ENCODE measurements around the gene KRCC1. TPM values are rescaled to one million over a fixed set of nuclear protein-coding genes. Genes with fewer than 3 reads are reported as not detected.
A peak's percentile ranks its signal among the peaks of the same experiment; 100 is the strongest.
"Not testable (repeated sequence)": the region's sequence is repeated elsewhere in the genome, so short reads cannot be mapped to it uniquely, and the experiment has no call there.

Gene KRCC1
- polyA plus RNA-seq, 3 donors from 2014 or later: 31.1 to 36.6 (median 33.1) TPM

GRCh38 chr2:88018077-88018805 lies 37.3 kb downstream of the KRCC1 start:
- peaks cover 19 to 22% of the 10 kb centered on the region in 2 donors for H3K4me1 Mint-ChIP-seq
- not testable (repeated sequence) for H3K27ac Mint-ChIP-seq

GRCh38 chr2:88017780-88018038 lies 37.9 kb downstream of the KRCC1 start:
- not testable (repeated sequence) for H3K27me3 Mint-ChIP-seq (ENCODE audit: low read depth in 3 of 3); H3K9me3 Mint-ChIP-seq; DNase-seq; H3K36me3 Mint-ChIP-seq
- H3K4me3 Mint-ChIP-seq: peak overlapping the region; percentile 97 to 99 (median 99)
- H3K27ac Mint-ChIP-seq: peak overlapping the region in 4 of 6 donors; percentile 62 to 98 (median 77)
- peaks cover 19 to 22% of the 10 kb centered on the region in 2 donors for H3K4me1 Mint-ChIP-seq

More at GRCh38 chr2:88018077-88018805, 37.3 kb downstream of the KRCC1 start:
- DNase-seq; H3K27me3 Mint-ChIP-seq (ENCODE audit: low read depth in 3 of 3); H3K9me3 Mint-ChIP-seq; H3K36me3 Mint-ChIP-seq: not testable (repeated sequence)
- H3K4me3 Mint-ChIP-seq: peak overlapping the region; percentile 97 to 99 (median 99)

- no peak for DNase-seq
- no peaks in the 10 kb centered on the region for H3K9me3 Mint-ChIP-seq
- peaks cover 7 to 9% (median 7%) of the 10 kb centered on the region in 3 donors for H3K27me3 Mint-ChIP-seq (ENCODE audit: low read depth in 3 of 3)
- no peaks in the 10 kb centered on the region for H3K36me3 Mint-ChIP-seq
- H3K27ac Mint-ChIP-seq: peak overlapping the region; percentile 97 to 99 (median 98)
- H3K4me1 Mint-ChIP-seq: peaks cover 19 to 22% of the 10 kb centered on the region in 2 donors
- peak overlapping the region; percentile 97 to 99 (median 99) for H3K4me3 Mint-ChIP-seq
These were observed 38.4 kb downstream of the KRCC1 start for GRCh38 chr2:88016960-88017779.

- Mint-ChIP-seq H3K4me3 (peak within 1 kb of the TSS; percentile 97 to 99 (median 99)), H3K27me3 (ENCODE audit: low read depth in 3 of 3) (peaks cover 7 to 9% (median 7%) of the 10 kb centered on the region in 3 donors), H3K9me3 (no peaks in the 10 kb centered on the region), H3K4me1 (peaks cover 19 to 22% of the 10 kb centered on the region in 2 donors), H3K27ac (peak within 1 kb of the TSS; percentile 97 to 99 (median 98)), H3K36me3 (no peaks in the 10 kb centered on the region)
- peak; percentile 84 to 88 (median 85) for DNase-seq
These were observed 39.3 kb downstream of the KRCC1 start, which contains the start of gene RNU2-63P for GRCh38 chr2:88016086-88016959. RNU2-63P (minus strand) TSS chr2:88016547.

GRCh38 chr2:88011011-88011410 lies 44.6 kb downstream of the KRCC1 start:
- Mint-ChIP-seq H3K36me3 (no peaks in the 10 kb centered on the region), H3K27ac (no peak overlapping the region), H3K9me3 (no peaks in the 10 kb centered on the region), H3K27me3 (ENCODE audit: low read depth in 3 of 3) (peaks cover 0 to 3% (median 2%) of the 10 kb centered on the region in 3 donors), H3K4me3 (no peak overlapping the region), H3K4me1 (peaks cover 2% of the 10 kb centered on the region in 2 donors)
- no peak for DNase-seq

- H3K36me3 Mint-ChIP-seq: no peaks in the 10 kb centered on the region
- no peak for DNase-seq
- H3K4me3 Mint-ChIP-seq: no peak overlapping the region
- peaks cover 0 to 2% (median 2%) of the 10 kb centered on the region in 3 donors for H3K27me3 Mint-ChIP-seq (ENCODE audit: low read depth in 3 of 3)
- H3K4me1 Mint-ChIP-seq: no peaks in the 10 kb centered on the region
- H3K9me3 Mint-ChIP-seq: no peaks in the 10 kb centered on the region
- no peak overlapping the region for H3K27ac Mint-ChIP-seq
These were observed 45.4 kb downstream of the KRCC1 start for GRCh38 chr2:88010136-88010535.

GRCh38 chr2:88006912-88007439 lies 48.6 kb downstream of the KRCC1 start:
- Mint-ChIP-seq H3K36me3 (no peaks in the 10 kb centered on the region), H3K27ac (no peak overlapping the region), H3K9me3 (no peaks in the 10 kb centered on the region), H3K4me1 (no peaks in the 10 kb centered on the region), H3K27me3 (ENCODE audit: low read depth in 3 of 3) (peaks cover 2% of the 10 kb centered on the region in 3 donors), H3K4me3 (no peak overlapping the region)
- no peak for DNase-seq

GRCh38 chr2:88005776-88006175 lies 49.8 kb downstream of the KRCC1 start:
- Mint-ChIP-seq H3K36me3 (no peaks in the 10 kb centered on the region), H3K27me3 (ENCODE audit: low read depth in 3 of 3) (peaks cover 2 to 6% (median 2%) of the 10 kb centered on the region in 3 donors), H3K9me3 (no peaks in the 10 kb centered on the region), H3K4me1 (peaks cover 4 to 5% of the 10 kb centered on the region in 2 donors), H3K27ac (no peak overlapping the region), H3K4me3 (no peak overlapping the region)
- no peak for DNase-seq

- H3K27me3 Mint-ChIP-seq (ENCODE audit: low read depth in 3 of 3): peaks cover 0 to 6% (median 2%) of the 10 kb centered on the region in 3 donors
- H3K27ac Mint-ChIP-seq: no peak overlapping the region
- DNase-seq: no peak
- no peaks in the 10 kb centered on the region for H3K36me3 Mint-ChIP-seq
- no peaks in the 10 kb centered on the region for H3K9me3 Mint-ChIP-seq
- H3K4me1 Mint-ChIP-seq: peaks cover 4 to 5% of the 10 kb centered on the region in 2 donors
- no peak overlapping the region for H3K4me3 Mint-ChIP-seq
These were observed 52.4 kb downstream of the KRCC1 start for GRCh38 chr2:88003074-88003755.

- DNase-seq: no peak
- H3K4me3 Mint-ChIP-seq: no peak overlapping the region
- peaks cover 0 to 6% (median 2%) of the 10 kb centered on the region in 3 donors for H3K27me3 Mint-ChIP-seq (ENCODE audit: low read depth in 3 of 3)
- H3K4me1 Mint-ChIP-seq: peaks cover 4 to 5% of the 10 kb centered on the region in 2 donors
- no peaks in the 10 kb centered on the region for H3K36me3 Mint-ChIP-seq
- no peaks in the 10 kb centered on the region for H3K9me3 Mint-ChIP-seq
- no peak overlapping the region for H3K27ac Mint-ChIP-seq
These were observed 53.2 kb downstream of the KRCC1 start for GRCh38 chr2:88002359-88002707.

- not testable (repeated sequence) for H3K4me3 Mint-ChIP-seq; H3K9me3 Mint-ChIP-seq; H3K27ac Mint-ChIP-seq; H3K4me1 Mint-ChIP-seq; DNase-seq; H3K36me3 Mint-ChIP-seq; H3K27me3 Mint-ChIP-seq (ENCODE audit: low read depth in 3 of 3)
These were observed 55.1 kb downstream of the KRCC1 start for GRCh38 chr2:88000474-88000873.

- peaks cover 0 to 3% (median 0%) of the 10 kb centered on the region in 3 donors for H3K27me3 Mint-ChIP-seq (ENCODE audit: low read depth in 3 of 3)
- no peaks in the 10 kb centered on the region for H3K36me3 Mint-ChIP-seq
- no peak overlapping the region for H3K4me3 Mint-ChIP-seq
- no peak for DNase-seq
- H3K9me3 Mint-ChIP-seq: no peaks in the 10 kb centered on the region
- H3K27ac Mint-ChIP-seq: no peak overlapping the region
- H3K4me1 Mint-ChIP-seq: peaks cover under 1 to 2% of the 10 kb centered on the region in 2 donors
These were observed 59.0 kb downstream of the KRCC1 start for GRCh38 chr2:87996570-87996969.

GRCh38 chr2:87995756-87996155 lies 59.8 kb downstream of the KRCC1 start:
- Mint-ChIP-seq H3K4me1 (no peaks in the 10 kb centered on the region), H3K27ac (no peak overlapping the region), H3K4me3 (no peak overlapping the region), H3K27me3 (ENCODE audit: low read depth in 3 of 3) (peaks cover 0 to 3% (median 0%) of the 10 kb centered on the region in 3 donors), H3K9me3 (no peaks in the 10 kb centered on the region), H3K36me3 (no peaks in the 10 kb centered on the region)
- no peak for DNase-seq
